Skeletal muscle cell (primary cell): ENCODE measurements around the gene GLT8D1.

ENCODE experiments used
- DNase-seq: peaks from one replicate; pipeline ENCODE4 v3.0.0-alpha.2; 2010; ENCODE audit warnings: low read depth
- H3K4me3 ChIP-seq: 2 replicates; pipeline ENCODE4 v1.5.1; 2011; ENCODE audit warnings: low read depth, mild to moderate bottlenecking, control low read depth, low read length, moderate library complexity

The GLT8D1 gene

DNA sequence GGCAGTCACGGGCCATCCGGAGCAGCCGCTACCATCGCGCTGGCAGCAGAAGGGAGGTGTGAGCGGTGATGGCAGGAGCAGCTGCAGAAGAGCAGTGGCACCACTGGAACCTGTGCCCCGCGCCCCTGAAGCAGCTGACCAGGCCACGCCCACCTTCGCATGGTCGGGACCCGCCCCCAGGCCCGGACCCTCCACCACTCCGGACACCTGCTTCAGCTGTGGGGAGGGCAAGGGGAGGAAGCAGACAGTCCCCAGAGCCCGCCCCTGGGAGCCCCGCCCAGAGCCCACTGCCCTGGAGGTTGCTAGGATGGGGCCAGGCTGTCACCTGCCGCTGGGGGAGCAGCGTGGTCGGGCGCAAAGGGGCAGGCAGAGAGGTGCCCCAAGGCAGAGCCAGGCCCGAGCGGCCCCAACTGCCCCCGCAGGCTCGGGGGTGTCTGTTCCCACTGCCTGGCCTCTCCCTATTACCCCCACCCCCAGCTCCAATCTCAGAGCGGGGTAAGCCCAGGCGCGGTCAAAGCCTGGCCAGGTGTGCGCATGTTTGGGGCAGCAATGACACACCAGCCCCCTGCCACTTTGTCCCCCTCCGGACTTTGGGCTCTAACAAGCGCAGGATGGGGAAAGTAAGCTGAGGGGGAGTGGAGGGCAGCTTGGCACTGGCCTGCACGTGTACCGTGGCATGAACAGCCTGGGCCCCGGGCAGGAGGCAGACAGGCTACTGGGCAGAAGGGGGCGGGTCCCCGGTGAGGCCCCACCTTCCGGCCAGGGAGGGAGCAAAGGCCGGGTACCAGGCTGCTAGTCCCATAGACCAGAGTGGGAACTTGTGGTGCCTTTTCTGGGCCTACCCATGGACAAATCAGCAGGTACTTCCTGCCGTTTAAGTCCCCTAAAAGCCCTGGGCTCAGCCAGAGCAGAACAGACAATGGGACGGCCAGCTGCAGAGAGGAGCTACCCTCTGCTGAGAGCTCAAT is 9.0 kb upstream of the GLT8D1 start:
- H3K4me3 ChIP-seq: no peak overlapping the region
- DNase-seq: no peak

DNA sequence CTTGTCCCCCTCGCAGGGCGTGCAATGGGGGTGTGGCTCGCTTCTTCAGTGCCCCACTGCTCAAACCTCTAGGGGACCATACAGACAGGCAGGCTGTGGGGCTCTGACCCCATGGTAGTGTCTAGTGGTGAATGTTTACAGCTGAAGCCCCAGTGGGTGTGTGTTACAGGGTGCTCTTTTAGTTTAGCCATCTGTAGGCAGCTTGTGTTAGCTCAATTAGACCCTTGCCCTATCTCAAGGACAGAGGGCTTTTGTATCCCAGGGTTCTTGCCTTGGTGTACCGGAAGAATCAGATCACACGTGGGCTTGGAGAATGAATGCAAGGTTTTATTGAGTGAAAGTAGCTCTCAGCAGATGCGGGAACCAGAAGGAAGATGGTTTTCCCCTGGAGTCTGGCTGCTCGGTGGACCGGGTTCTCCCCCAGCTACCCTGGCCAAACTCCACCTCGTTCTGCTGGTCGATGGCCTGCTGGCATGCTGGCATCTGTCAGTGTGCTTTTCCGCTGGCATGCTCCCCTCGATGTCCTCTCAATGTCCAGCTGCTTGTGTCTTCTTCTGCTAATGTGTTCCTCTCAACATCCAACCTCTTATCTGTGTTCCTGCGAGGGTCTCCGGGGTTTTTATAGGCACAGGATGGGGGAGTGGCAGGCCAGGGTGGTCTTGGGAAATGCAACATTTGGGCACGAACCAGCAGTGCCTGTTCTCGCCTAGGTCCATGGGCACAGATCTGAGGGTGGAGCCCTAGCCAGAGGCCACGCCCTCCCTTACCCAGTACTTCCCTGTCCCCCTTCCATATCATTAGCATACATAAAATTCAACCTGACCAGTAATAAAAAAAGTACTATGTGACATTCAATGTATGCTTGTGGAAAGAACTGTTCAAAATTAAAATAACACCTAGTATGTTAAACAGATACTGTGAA is 7.0 kb upstream of the GLT8D1 start:
- no peak for DNase-seq
- no peak overlapping the region for H3K4me3 ChIP-seq

DNA sequence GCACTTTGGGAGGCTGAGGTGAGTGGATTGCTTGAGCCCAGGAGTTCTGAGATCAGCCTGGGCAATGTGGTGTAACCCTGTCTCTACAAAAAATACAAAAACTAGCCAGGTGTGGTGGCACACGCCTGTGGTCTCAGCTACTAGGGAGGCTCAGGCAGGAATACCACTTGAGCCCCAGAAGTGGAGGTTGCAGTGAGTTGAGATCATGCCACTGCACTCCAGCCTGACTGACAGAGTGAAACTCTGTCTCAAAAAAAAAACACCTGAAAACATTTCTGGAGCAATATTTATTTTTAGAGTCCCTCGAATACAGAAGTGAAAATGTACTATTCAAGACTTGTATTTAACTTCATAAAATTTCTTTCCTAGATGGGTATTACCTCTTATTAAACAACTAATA is 4.9 kb upstream of the GLT8D1 start:
- no peak for DNase-seq
- no peak overlapping the region for H3K4me3 ChIP-seq

DNA sequence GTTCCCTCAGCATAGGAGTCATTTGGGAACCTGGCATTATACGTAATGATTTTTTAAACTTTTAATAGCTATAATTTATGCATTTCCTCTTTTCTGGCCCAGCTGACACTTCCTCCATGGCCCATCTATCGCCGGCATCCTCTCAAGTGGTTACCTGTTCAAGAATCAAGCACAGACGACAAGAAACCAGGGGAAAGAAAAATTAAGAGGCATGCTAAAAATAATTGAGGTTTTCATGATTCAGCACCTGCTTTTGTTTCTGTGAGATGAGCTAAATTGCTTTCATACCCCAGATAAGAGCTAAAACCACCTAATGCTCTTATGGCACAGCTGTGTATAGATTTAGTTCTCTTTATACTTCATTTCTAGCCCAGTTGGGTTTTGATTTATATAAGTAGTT is 2.0 kb upstream of the GLT8D1 start:
- DNase-seq: no peak
- H3K4me3 ChIP-seq: no peak overlapping the region

DNA sequence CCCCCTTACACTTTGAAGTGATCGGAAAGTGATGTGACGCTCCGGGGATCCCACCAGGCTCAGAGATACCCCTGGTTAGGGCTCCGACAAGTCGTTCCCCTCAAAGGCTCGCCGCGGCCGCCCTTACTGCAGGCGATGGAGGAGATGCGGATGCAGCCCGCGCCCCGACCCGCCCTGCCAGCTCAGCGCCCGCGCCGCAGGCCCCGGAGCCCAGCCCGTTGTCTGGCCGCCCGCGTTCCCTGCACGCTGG is 228 bp downstream of the GLT8D1 start:
- no peak for DNase-seq
- peak overlapping the region; percentile 99 for H3K4me3 ChIP-seq

DNA sequence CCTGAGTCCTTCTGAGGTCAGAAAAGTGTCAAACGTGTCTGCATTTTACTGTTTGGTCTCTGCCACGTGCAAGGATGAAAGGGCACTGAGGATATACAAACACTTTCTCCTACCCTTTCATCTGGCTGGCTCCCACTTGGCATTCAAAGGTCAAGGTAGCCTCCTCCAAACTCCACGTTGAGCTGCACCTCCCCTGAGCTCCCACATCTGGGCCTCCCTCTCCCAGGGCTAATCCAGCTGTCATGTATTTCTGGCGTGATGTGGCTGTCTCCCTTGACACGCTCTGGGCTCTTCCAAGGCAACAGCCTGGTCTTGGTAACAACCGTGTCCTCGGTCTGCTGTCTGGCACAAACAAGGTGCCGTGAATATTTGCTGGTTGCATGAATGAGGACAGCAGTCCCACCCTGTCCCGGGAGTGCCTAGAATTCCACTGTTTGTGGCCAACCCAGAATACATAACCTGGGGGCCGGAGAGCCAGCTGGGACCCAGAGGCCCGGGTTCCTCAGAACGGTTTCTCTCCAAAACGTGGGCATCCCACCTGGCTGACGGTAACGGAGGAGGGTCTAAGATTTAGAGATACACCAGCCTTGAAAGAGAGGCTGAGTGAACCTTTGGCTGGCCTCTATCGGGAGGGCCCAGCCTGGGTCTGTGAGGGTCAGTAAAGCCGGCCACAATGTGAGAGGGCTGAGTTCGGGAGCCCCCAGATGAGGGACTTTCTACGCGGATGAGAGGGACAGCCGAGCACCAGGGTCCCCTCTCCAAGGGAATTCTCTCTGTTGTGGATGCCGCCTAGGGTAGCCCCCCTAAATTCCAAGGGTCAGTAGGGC is 767 bp downstream of the GLT8D1 start:
- peak overlapping the region; percentile 99 for H3K4me3 ChIP-seq
- no peak for DNase-seq

DNA sequence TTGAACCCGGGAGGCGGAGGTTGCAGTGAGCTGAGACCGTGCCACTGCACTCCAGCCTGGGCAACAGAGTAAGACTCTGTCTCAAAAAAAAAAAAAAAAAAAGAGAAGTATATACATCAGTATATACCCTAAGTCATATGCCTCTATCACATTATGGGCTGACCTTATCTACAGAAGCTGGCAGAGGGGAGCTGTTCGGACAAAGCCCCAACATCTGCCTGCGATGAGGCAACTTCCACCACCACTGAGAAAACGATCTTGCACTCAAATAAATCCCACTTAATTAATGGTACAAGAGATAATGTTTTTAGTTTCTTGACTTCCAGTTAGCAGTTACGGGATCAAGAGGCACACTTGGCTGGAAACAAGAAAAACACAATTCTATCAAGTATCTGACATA is 2.2 kb downstream of the GLT8D1 start:
- DNase-seq: no peak
- no peak overlapping the region for H3K4me3 ChIP-seq

DNA sequence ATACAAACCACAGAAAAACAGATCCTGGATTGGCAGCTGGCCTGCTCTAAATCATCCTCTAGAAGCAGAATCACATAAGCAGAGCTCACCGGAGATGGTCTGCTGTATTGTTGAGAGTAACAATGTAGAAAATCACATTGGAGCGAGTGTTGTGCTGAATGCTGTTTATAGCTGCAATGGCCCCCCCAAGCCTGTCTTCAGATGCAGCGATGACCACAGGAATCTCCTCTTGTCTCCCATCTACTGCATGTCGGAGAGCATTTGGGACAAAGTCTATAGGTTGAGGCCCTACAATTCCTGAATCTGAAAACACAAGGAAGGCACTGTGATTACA is 8.0 kb downstream of the GLT8D1 start:
- DNase-seq: no peak
- no peak overlapping the region for H3K4me3 ChIP-seq

DNA sequence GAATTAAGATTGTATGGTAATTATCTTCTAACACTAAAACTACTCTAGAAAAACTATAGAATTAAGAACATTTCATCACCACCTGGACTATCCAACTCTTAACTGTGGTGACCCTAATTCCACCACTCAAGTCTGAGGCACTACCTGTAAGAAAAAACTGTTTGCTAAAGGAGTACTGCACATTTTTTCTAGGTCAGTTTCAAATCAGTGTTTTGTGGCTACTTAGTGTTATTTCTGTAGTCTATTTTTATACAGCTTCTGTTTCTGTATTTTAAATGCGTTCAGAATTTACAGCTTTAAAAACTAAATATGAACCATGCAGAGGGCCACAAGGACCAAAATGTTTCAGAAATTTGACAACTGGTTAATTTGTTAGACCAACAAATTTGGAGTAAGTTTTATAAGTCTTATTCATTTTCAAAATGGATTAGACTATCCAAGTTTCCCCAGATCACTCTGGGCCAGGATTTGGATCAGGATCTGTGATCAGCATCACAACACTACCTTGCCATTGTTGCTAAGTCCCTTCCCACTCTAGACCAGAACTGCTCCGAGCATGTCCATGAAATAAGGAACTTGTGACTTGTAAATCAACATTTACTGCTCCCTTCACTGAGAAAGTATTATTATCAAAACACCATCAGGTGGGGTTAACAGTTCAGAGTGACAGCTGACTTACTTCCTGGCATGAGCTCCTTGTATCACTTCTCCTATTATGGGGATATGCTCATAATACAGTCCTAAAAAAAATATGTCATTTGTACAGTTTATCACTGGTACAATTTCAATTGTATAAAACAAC is 8.6 kb downstream of the GLT8D1 start:
- DNase-seq: no peak
- H3K4me3 ChIP-seq: no peak overlapping the region

DNA sequence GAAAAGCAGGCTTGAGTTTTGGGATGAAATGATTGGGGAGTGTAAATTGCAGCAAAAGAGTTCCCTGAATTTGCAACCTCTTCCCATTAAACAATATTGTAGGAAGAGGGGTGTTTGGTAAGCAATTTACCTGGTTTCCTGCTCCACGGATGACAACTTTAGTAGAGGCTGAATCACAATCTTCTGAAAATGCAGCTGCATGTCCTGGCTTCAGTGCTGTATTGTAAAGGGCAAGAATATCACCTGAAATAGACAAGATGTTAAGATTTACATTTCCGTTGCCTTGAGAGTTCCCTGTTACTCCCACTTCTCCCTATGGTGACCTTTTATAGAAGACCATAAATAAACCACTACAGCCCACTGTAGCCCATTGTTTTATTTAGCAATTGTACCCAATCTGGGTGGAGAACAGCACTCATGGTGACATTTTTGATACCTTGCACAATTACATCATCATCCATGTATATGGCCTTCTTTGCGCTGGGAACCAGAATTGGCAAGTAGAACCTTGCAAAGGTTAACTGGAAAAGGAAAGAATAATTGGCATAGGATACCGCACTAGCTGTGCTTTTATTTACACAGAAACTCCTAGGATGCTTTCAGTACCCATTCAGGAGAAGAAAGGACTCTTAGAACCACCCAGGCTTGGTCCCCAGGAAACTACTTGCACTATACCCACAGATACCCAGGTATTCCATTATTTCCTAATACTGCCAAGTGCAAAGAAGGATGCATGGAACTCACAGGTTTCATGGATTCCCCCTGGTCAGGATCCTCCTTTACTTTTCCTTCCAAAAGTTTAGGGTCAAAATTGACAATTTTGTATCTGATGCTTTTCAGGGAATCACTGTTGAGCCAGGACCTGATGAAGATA is 9.6 kb downstream of the GLT8D1 start:
- no peak overlapping the region for H3K4me3 ChIP-seq
- no peak for DNase-seq

DNA sequence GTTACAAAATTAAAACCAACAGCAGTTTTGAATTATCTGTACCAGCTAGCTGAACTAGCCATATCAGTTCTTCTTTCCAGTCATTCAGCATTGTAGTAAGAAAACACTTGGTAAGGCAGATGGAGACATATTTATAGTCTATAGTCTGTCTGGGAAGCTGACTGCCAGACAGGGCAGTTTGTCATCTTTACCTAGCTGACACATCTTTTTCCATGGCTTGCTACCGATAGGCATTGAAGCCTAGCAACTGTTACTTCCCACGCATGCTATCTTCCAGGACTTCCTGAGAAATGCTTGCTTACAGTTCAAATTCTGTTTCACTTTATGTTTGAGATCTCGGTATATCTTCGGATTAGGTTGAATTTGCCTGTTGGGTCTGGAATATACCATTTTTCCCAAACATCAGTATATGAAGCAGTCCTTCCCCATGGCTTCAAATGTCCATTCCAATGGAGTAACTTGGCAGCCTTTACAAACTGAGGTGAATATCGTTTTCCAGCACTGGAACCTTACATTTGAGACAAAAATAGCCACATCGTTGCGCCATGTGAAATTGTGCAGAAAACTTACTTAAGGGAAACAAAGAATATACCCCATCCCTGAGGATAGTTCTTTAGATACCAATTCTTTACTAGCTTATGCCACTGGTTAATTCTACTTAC is 10.9 kb downstream of the GLT8D1 start:
- H3K4me3 ChIP-seq: no peak overlapping the region
- DNase-seq: no peak

DNA sequence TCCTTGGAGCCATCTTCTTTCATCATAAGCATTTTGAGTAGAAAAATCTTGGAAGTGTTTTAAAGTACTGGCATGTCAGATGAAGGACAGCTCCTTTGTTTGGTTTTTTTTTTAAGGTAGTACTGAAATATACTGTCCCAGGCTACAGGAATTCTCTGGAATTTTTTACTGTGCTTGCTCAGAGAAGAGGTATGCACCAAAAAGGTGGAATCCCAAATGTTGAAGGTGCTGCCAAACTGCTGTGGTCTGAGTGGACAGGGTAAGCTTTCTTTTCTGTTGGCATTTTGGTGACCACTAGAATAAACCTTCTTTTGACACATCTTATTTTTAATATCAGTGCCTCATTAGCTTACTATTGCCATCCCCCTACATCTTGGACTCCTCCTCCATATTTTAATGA is 12.5 kb downstream of the GLT8D1 start:
- no peak overlapping the region for H3K4me3 ChIP-seq
- no peak for DNase-seq

DNA sequence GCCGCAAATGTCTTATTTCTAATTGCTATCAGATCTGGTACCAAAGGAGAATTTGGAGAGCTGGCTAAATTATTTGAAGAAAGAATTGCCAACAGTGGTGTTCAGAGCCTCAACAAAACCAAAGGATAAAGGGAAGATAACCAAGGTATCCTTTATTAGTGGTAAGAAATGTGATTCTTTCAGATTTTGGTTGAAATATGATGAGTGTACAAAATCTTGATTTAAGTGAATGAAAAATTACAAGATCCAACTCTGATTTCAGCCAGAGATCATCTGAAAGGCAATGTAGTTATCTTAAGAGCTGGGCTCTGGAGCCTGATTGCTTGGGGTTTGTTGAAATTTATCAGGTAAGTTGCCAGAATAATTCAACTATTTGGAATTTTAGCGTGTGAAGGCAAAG is 15.0 kb downstream of the GLT8D1 start:
- DNase-seq: no peak
- H3K4me3 ChIP-seq: no peak overlapping the region

DNA sequence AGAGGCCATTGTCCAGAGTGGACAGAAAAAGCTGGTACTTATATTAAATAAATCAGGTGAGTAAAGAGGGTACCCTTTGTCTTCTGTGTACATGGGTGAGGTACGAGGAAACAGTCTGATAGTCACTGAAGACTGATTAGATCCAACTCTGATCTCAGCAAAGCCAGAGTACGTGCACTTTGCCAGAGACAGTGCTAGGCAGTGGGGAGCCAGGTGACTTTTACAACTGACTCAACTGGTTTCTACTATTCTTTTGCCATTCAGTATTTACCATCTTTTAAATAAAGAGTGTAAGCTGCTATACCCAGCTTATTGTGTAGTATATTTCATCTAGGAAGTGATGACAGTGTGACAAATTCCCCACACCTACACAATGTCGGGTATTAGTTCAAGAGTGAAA is 16.4 kb downstream of the GLT8D1 start:
- H3K4me3 ChIP-seq: no peak overlapping the region
- DNase-seq: no peak

DNA sequence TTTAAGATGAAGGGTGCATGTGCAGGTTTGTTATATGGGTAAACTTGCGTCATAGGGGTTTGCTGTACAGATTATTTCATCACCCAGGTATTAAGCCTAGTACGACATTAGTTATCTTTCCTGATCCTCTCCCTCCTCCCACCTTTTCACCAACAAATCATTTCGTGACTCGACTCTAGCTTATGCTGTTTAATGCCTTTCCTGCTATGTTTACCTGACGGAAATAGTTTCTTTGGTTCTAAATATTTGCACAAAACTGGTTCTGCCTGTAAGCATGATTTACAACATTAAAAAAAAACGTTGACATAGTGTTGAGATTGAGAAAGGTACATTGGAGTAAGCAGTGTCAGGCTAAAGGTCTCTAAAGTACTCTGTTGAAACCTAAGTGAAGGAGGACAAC is 17.3 kb downstream of the GLT8D1 start:
- no peak overlapping the region for H3K4me3 ChIP-seq
- no peak for DNase-seq

DNA sequence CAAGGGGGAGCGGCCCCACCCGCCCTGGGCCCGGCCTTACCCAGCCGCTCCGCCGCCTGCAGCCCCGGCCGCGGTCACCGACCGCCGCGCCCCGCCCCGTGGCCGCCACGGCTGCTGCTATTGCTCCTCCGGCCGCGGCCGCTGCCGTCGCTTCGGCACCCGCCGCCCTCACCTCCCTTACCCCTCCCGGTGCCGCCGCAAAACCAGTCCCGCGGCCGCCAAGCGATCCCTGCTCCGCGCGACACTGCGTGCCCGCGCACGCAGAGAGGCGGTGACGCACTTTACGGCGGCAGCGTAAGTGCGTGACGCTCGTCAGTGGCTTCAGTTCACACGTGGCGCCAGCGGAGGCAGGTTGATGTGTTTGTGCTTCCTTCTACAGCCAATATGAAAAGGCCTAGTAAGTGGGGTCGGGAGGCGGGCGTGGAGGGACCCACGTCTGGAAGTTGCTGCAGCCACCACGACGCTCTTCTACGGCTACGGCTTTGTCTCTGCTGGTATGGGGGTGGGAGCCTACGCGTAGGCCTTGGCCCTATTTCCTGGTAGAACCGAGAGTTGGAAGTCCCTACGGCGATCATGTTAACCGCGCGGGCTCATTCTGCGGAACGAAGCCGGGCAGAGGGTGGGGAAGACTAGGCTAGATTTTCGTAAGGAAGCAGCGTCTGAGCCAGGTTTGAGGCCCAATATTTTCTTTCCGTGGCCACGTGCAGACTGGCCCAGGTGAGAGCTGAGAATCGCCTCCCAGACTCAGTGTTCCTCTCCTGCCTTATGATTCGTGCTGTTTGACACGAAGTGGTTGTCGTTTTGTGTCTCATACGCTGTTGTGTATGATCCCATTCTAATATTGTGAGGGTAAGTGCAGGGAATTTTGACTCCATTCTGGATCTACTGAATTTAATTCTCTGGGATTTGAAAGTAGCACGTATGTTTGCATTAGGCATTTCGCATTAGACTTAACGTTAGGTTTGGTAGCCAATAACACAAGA is 19.6 kb downstream of the GLT8D1 start, which contains the start of the genes GNL3 and PBRM1:
Gene GNL3 (plus strand): TSS at position 324 of the 983 bp plus-strand sequence. CDS start 61 bp downstream, at position 385.
Gene PBRM1 (minus strand): TSS at position 205 of the 983 bp plus-strand sequence.
- DNase-seq: peak; percentile 85
- peak within 1 kb of the TSS; percentile 99 for H3K4me3 ChIP-seq
